BJ (cell line): ENCODE data around the gene APBB2. TPM values are rescaled to one million over a fixed set of nuclear protein-coding genes. Genes with fewer than 3 reads are reported as not detected.

Source experiments
- CTCF ChIA-PET: fragments of 350-600 bp; formaldehyde crosslinking; extraction: SDS; loops from one replicate; lab custom pipeline; 2021; ENCODE audit warnings: antibody characterized with exemption, inconsistent platforms; lab: Yijun Ruan, JAX
- POLR2A ChIA-PET: fragments of 300-600 bp; sonication (Branson Sonifier 250); formaldehyde crosslinking; extraction: SDS; loops from one replicate; lab custom pipeline; 2021; ENCODE audit warnings: antibody characterized with exemption; lab: Charles Lee
- DNase-seq: peaks from one replicate; pipeline ENCODE4 v3.0.0-alpha.2; 2011; ENCODE audit warnings: low read depth
- H3K27me3 ChIP-seq: 2 replicates; pipeline ENCODE4 v1.6.0; 2011; ENCODE audit warnings: low read length; ENCODE audit not compliant: control insufficient read depth, insufficient read depth
- H3K36me3 ChIP-seq: 2 replicates; pipeline ENCODE4 v1.5.1; 2011; ENCODE audit warnings: low read length; ENCODE audit not compliant: control insufficient read depth, insufficient read depth
- H3K4me3 ChIP-seq: 2 replicates; pipeline ENCODE4 v1.5.1; 2011; ENCODE audit warnings: low read depth, mild to moderate bottlenecking, control low read depth, low read length
- CTCF ChIP-seq: IDR thresholded peaks from 2 replicates; pipeline ENCODE4 v1.5.1; 2011; ENCODE audit warnings: low read depth, mild to moderate bottlenecking, control low read depth, inconsistent platforms, low read length, moderate library complexity; ENCODE audit not compliant: insufficient read depth
- polyA plus RNA-seq: library from polyadenylated mRNA; depleted of rRNA; stranded (reverse); fragments of >200 nt; gene quantifications from 2 replicates; pipeline ENCODE4 v1.2.3, GENCODE V29; 2011

Gene APBB2
- polyA plus RNA-seq, 1 experiment, result 50.3 TPM

- no peaks in the 10 kb centered on the region for H3K27me3 ChIP-seq
- ChIA-PET CTCF (no interaction called here), POLR2A (no interaction called here)
- no peak for TF ChIP-seq CTCF
- DNase-seq, result no peak
- H3K4me3 ChIP-seq, result no peak overlapping the region
- H3K36me3 ChIP-seq, result peaks cover 1% of the 10 kb centered on the region
These were observed 348.6 kb downstream of the APBB2 start for GRCh38 chr4:40865696-40866095.

- H3K36me3 ChIP-seq, result peaks cover 1% of the 10 kb centered on the region
- no peak overlapping the region for H3K4me3 ChIP-seq
- POLR2A ChIA-PET, result no interaction called here
- H3K27me3 ChIP-seq, result no peaks in the 10 kb centered on the region
- DNase-seq, result no peak
- no peak for TF ChIP-seq CTCF
- CTCF ChIA-PET, result no interaction called here
These were observed 349.8 kb downstream of the APBB2 start for GRCh38 chr4:40864531-40864930.

GRCh38 chr4:40858962-40859361, 355.4 kb downstream of the APBB2 start:
- no peak for DNase-seq
- no peak overlapping the region for H3K4me3 ChIP-seq
- no peaks in the 10 kb centered on the region; the same call in 1 of the 2 replicates for H3K36me3 ChIP-seq
- TF ChIP-seq CTCF, result no peak
- no peaks in the 10 kb centered on the region for H3K27me3 ChIP-seq
- ChIA-PET POLR2A (no interaction called here), CTCF (interaction anchor here (1.4 kb wide), 1 partner anchor 10 kb away, joined by 3 read pairs; no protein-coding TSS in a partner anchor)

- POLR2A ChIA-PET, result interaction anchor here (0.6 kb wide), 1 partner anchor 23 kb away, joined by 15 read pairs; no protein-coding TSS in a partner anchor
- CTCF ChIA-PET, result interaction anchor here (1.4 kb wide), 1 partner anchor 50 kb away, joined by 3 read pairs; no protein-coding TSS in a partner anchor
- H3K36me3 ChIP-seq, result no peaks in the 10 kb centered on the region
- no peak overlapping the region for H3K4me3 ChIP-seq
- no peak for DNase-seq
- no peak for TF ChIP-seq CTCF
- H3K27me3 ChIP-seq, result no peaks in the 10 kb centered on the region
These were observed 356.4 kb downstream of the APBB2 start for GRCh38 chr4:40857956-40858355.

GRCh38 chr4:40856840-40857362, 357.4 kb downstream of the APBB2 start:
- no peak for TF ChIP-seq CTCF
- ChIA-PET CTCF (no interaction called here), POLR2A (no interaction called here)
- no peak for DNase-seq
- no peaks in the 10 kb centered on the region for H3K27me3 ChIP-seq
- no peak overlapping the region for H3K4me3 ChIP-seq
- H3K36me3 ChIP-seq, result no peaks in the 10 kb centered on the region
